HAP-1 (cell line): Measurements from ENCODE around the gene LYPD4.
"Not testable (repeated sequence)": the region's sequence is repeated elsewhere in the genome, so short reads cannot be mapped to it uniquely, and the experiment has no call there.

Source experiments
- DNase-seq, 2 experiments: peaks; one replicate each; pipeline ENCODE4 v3.0.0-alpha.2; 2016 to 2020; ENCODE audit warnings: low spot score in 2 of 2
- H3K27me3 ChIP-seq: fragments of 250-450 bp; sonication (Bioruptor Pico); 2 replicates; pipeline ENCODE4 v1.5.1; 2020; ENCODE audit warnings: low read depth, mild to moderate bottlenecking, moderate library complexity
- H3K36me3 ChIP-seq: fragments of 250-450 bp; sonication (Bioruptor Pico); replicated peaks from 2 replicates; pipeline ENCODE4 v1.5.1; 2020; ENCODE audit warnings: mild to moderate bottlenecking
- H3K4me1 ChIP-seq: fragments of 250-450 bp; sonication (Bioruptor Pico); 2 replicates; pipeline ENCODE4 v1.5.1; 2020; ENCODE audit warnings: mild to moderate bottlenecking
- H3K4me3 ChIP-seq: fragments of 250-450 bp; sonication (Bioruptor Pico); 2 replicates; pipeline ENCODE4 v1.5.1; 2020; ENCODE audit warnings: mild to moderate bottlenecking, moderate library complexity
- H3K9me3 ChIP-seq: fragments of 250-450 bp; sonication (Bioruptor Pico); 2 replicates; pipeline ENCODE4 v1.5.1; 2020; ENCODE audit warnings: mild to moderate bottlenecking, moderate library complexity
- in situ Hi-C: fragments of 300-500 bp; cut with MboI; formaldehyde crosslinking; loops from 3 replicates; pipeline ENCODE4 v1.14.3; 2020; ENCODE audit warnings: low sequenced_read_pairs, inconsistent platforms, mixed read lengths

Gene LYPD4

DNA sequence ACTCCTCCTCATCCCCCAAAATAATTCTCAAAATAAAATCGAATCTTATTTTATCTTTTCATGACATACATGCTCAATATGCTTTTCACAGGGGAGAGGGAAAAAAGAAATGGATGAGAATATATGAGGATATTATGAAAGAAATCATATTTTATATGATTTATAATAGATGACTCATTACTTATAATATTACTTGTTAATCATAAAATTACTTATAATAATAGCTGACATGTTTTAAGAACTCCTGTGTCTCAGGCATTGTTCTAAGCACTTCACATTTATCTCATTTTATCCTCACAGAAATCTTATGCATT lies 51.1 kb downstream of the LYPD4 start:
- DNase-seq: no peak
- Histone ChIP-seq H3K27me3 (peaks cover 17% of the 10 kb centered on the region), H3K4me3 (no peak overlapping the region), H3K36me3 (no peaks in the 10 kb centered on the region), H3K4me1 (no peaks in the 10 kb centered on the region), H3K9me3 (no peaks in the 10 kb centered on the region)
- in situ Hi-C loops: no loop called here

DNA sequence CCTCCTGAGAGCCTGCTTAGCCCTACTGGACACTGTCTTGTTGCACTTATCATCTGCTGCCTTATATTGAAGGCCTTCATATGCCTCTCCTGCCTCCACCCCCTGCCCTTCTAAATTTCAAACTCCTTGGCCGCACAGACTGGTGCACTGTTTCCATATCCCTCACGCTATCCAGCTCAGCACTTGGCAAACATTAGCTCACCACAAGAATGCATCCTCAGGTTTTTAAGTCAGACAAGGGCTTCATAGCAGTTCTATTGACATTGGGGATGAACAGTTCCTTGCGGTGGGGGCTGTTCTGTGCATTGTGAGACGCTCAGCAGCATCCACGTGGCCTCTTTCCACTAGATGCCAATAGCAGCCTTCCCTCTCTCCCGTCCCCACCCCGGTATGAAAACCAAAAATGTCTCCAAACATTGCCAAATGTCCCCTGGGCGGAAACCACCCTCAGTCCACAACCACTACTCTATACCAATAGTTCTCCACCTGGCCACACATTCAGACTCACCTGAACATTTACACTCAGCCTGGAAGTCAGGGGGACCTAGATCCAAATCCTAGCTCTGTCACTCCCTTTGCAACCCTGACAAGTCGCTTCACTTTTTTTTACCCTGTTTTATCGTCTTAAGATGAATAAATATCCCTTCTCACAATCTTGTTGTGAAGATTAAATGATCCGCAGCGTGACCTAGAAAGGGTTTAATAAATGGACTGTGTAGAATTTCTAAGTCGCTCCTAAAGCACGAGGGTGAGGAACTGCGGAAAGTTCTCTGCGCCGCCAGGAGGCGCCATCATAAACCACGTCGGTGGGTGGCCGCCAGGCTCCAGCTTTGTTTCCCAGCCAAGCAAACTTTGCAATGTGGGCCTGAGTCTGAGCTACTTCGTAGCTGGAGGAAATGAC lies 51.7 kb downstream of the LYPD4 start:
- H3K36me3 ChIP-seq: no peaks in the 10 kb centered on the region
- in situ Hi-C loops: no loop called here
- no peaks in the 10 kb centered on the region for H3K9me3 ChIP-seq
- no peak overlapping the region for H3K4me3 ChIP-seq
- peaks cover 19% of the 10 kb centered on the region for H3K27me3 ChIP-seq
- peak; percentile 47 to 74 for DNase-seq
- no peaks in the 10 kb centered on the region for H3K4me1 ChIP-seq

DNA sequence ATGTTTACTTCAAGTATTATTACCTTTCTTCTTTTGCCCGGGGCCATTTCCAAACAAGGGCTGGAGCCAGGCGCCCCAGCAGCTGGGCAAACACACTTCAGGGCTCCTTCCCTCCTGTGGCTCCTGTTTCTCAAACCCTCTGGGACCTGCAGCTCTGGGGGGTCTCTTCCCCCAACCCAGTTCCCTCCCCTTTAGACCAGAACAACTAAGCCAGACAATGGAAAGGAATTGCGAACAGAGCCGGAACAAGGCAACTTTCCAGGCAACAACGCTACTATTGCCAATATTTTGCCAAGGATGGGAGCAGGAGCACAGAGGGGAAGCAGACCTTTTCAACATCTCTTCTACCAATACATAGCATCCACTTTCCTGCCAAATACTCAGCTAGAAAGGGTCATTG lies 55.4 kb downstream of the LYPD4 start:
- H3K4me3 ChIP-seq, in situ Hi-C loops, H3K36me3 ChIP-seq, DNase-seq, H3K4me1 ChIP-seq, H3K9me3 ChIP-seq: not testable (repeated sequence)
- peaks cover 46% of the 10 kb centered on the region for H3K27me3 ChIP-seq

DNA sequence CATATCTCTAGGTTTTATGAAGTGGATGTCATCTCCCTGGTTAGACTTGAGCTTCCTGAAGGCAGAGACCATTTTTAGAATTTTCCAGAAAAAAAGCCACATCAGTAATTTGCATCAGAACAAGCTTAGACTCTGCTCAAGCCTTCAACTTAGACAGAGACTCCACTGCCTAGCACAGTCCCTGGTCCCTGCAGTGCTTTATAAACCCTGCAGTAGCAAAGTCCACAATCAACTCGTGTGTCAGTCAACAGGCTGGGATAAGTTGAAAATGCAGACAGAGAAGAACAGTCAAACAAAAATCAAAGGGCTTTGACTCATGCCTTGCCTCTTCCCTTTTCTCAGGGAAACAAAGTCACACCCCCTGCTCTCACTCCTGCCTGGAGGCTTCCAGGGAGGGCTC lies 56.0 kb downstream of the LYPD4 start:
- H3K9me3 ChIP-seq, DNase-seq, H3K36me3 ChIP-seq, in situ Hi-C loops, H3K4me3 ChIP-seq, H3K4me1 ChIP-seq: not testable (repeated sequence)
- H3K27me3 ChIP-seq: peaks cover 46% of the 10 kb centered on the region
